ENCODE data around the gene PCDH11X.
"Not testable (repeated sequence)": the region's sequence is repeated elsewhere in the genome, so short reads cannot be mapped to it uniquely, and the experiment has no call there.

Gene PCDH11X, protein sequence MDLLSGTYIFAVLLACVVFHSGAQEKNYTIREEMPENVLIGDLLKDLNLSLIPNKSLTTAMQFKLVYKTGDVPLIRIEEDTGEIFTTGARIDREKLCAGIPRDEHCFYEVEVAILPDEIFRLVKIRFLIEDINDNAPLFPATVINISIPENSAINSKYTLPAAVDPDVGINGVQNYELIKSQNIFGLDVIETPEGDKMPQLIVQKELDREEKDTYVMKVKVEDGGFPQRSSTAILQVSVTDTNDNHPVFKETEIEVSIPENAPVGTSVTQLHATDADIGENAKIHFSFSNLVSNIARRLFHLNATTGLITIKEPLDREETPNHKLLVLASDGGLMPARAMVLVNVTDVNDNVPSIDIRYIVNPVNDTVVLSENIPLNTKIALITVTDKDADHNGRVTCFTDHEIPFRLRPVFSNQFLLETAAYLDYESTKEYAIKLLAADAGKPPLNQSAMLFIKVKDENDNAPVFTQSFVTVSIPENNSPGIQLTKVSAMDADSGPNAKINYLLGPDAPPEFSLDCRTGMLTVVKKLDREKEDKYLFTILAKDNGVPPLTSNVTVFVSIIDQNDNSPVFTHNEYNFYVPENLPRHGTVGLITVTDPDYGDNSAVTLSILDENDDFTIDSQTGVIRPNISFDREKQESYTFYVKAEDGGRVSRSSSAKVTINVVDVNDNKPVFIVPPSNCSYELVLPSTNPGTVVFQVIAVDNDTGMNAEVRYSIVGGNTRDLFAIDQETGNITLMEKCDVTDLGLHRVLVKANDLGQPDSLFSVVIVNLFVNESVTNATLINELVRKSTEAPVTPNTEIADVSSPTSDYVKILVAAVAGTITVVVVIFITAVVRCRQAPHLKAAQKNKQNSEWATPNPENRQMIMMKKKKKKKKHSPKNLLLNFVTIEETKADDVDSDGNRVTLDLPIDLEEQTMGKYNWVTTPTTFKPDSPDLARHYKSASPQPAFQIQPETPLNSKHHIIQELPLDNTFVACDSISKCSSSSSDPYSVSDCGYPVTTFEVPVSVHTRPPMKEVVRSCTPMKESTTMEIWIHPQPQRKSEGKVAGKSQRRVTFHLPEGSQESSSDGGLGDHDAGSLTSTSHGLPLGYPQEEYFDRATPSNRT (N-terminal part only)

DNA sequence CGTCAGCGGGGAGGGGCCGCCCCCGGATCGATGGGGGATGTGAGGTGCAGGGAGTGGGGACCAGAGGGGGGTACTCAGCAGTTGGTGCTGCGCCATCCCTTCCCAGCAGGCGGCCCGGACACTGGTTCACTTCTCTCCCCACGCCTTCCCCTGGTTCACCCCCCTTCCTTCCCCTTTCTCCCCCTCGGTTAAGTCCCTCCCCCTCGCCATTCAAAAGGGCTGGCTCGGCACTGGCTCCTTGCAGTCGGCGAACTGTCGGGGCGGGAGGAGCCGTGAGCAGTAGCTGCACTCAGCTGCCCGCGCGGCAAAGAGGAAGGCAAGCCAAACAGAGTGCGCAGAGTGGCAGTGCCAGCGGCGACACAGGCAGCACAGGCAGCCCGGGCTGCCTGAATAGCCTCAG is at the start of gene PCDH11X:
TSS of gene PCDH11X (plus strand) at position 241 of the 400 bp plus-strand sequence. CDS start 56,130 bp downstream, outside the sequence.
- DNase-seq (ENCODE audit: low read depth in 2 of 2) = not testable (repeated sequence)

DNA sequence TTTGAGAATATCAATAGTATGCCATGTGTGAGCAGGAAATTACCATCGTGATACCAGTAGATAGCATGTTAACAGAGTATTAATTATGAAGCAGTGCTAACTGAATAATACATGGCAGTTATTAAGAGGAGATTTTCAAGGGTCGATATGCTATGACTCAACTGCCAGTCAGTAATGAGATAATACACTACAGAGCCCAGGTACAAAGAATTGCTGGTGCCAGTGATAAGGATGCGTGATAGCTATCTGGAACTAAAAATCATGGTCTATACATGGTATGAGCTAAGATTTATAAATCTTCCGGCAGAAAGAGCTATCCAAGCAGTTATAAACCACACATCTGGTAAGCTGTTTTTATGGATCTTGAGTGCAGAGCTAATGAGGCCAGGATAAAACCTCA is 31.7 kb upstream of the PCDH11X start:
- DNase-seq (ENCODE audit: low read depth in 2 of 2) = not testable (repeated sequence)

DNA sequence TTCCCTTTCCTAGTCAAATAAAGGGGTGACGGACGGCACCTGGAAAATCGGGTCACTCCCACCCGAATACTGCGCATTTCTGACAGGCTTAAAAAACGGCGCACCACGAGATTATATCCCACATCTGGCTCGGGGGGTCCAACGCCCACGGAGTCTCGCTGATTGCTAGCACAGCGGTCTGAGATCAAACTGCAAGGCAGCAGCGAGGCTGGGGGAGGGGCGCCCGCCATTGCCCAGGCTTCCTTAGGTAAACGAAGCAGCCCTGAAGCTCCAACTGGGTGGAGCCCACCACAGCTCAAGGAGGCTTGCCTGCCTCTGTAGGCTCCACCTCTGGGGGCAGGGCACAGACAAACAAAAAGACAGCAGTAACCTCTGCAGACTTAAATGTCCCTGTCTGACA is 26.2 kb upstream of the PCDH11X start:
- DNase-seq (ENCODE audit: low read depth in 2 of 2) = not testable (repeated sequence)

DNA sequence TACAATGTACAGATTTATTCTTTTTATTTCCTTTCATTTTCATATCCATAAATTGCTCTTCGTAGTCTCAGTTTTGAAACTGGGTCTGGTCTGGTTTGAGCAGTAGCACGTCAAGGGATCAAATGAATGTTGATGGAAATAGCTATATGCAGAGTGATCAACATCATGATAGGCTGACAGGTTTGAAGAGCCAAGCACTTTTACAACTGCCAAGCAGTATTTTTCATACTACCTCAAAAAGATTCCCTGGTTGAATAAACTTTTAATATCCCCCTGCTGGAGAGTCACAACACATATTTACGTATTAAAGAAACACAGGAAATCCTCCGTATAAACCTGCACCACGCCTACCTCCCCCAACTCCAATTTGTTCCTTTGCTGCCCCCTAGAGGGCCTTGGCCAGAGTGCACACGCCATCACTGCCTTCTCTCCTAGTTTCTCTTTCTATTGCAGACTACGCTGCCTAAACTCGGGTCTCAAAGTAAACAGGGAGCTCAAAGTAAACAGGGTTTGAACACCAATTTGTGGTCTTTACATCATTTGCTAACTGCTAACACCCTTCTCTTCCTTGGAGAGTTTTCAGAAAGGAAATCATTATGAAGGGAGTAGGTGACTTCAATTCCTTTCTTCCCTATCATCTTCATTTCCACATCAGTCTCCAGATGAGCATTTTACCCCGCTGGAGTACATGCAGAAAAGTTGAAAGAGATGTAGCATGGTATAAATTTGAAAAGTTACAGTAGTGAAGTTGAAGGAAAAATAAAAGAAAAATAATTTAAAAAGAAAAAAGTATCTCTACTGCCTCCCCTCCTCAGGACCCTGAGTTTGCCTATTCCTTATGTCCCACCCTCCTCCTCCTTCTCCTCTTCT is 8.3 kb upstream of the PCDH11X start:
- not testable (repeated sequence) for DNase-seq (ENCODE audit: low read depth in 2 of 2)

DNA sequence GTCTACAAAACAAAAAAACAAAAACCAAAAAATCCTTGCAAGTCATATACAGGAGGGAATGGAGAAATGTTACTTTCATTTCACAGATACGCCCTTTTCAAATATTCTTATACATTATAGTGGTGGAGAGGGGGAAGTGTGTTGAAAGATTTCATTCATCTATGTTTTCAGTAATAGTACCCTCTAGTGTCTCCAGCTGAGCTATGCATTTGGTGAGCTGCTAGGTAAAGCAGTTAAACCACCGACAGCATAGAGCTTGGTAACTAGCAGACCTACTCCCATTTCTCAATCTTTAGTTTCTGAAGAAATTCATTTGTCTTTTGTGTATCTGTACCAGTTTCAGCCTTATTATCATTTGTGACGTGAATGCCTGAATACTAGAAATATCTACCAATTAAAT is 5.2 kb upstream of the PCDH11X start:
- not testable (repeated sequence) for DNase-seq (ENCODE audit: low read depth in 2 of 2)

DNA sequence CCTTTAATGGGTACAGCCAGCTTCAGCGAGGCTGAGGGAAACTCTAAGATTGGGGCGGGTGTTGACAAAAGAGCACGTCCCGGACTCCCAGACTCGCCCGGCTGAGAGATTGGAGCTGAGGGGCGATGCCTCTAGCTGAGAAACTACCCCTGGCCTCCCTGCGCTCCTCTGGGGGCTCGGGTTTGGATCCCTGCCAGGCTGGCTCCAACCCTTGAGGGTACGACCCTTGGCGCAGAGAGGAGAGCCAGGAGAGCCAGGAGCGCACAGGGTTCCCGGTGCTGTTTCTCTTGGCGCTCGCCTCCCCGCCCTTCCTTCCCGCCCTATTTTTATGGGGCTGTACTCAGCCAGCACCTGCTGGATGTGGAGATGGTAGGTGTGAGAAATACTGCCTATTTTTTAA is 833 bp downstream of the PCDH11X start:
- DNase-seq (ENCODE audit: low read depth in 2 of 2) = not testable (repeated sequence)

DNA sequence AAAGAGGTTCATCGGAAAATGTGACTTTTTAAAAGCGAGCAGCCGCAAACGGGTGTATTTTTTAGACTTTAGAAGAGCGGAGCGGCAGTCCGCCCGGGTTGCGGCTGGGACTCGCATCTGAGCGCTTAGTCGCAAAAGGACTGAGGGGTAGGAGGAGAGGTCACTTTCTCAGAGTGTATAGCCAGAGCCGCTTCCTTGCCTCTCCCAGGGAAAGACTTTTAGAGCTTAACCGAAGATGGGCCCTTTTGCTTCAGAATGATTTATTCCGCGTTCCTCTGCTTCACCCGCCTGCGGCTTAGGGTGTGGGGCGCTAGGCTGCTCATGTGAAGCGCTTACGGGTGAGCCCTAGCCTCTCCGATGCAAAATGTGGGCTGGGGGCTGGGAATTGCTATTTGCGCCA is 1.5 kb downstream of the PCDH11X start:
- not testable (repeated sequence) for DNase-seq (ENCODE audit: low read depth in 2 of 2)

DNA sequence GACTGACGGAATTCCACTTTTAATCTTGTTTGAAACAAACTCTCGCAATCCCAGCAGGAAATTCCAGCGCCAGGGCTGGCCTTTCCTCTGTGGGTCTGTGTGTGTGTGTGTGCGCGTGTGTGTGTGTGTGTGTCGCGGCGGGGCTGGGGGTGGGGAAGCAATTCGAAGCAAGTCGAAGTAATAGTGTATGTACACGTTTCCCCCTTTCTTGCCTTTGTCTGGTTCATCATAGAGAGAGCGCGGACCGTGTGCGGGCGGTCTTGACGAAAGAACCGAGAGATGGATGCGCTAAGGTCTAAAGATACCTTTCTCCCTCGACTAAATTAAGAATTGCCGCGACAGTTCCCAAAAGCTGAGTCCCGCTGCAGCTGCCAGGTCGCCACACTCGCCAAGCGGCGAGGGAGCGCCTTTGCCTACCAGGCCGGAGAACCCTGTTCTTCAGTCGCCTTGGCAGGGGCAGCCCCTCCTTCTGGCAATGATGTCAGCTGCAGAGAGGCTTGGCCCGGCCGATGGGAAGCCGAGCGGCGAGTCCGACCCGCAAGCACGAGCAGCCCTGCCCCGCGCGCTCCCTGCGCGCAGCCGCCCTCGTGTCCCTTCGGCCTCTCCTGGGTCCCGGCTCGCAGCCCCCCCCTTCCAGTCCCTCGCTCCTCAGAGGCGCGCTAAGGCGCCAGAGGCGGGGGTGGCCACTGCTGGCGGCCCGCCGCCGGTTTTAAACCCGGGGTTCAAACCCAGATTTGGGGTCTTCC is 2.6 kb downstream of the PCDH11X start:
- not testable (repeated sequence) for DNase-seq (ENCODE audit: low read depth in 2 of 2)

DNA sequence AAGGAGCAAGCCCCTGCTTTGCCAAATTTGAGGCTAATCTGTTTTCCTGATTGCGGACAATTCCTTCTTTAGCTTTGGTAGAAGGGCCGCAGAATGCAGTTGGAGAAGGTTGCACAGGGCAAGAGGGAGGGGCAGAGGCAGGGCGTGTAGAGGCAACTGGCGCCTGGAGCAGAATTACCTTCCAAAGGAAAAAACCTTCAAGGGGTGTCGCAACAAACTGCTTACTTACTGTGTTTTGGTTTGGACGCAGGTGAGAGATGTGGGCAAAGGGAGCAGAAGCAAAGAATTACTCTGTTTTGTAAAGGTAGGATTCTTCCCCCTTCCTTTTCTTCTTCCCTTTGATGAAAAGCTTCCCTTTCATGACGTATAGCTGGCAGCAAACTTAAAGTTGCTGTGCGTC is 3.6 kb downstream of the PCDH11X start:
- not testable (repeated sequence) for DNase-seq (ENCODE audit: low read depth in 2 of 2)

DNA sequence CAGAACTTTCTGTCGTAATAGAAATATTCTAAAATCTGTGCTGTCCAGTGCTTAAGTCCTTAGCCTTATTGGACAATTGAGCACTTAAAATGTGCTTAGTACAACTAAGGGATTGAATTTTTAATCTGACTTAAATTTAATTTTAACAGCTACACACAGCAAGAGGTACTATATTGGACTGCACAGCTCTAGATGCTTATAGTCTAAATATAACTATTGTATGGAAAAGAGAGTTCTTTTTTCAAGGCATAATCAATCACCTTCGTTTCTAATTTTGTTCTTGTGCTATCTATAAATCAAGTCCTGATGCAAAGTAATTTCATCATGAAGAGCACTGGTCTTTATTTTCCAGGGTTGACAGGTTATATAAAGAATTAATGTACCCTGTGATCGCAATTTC is 38.4 kb downstream of the PCDH11X start:
- DNase-seq (ENCODE audit: low read depth in 2 of 2) = not testable (repeated sequence)

DNA sequence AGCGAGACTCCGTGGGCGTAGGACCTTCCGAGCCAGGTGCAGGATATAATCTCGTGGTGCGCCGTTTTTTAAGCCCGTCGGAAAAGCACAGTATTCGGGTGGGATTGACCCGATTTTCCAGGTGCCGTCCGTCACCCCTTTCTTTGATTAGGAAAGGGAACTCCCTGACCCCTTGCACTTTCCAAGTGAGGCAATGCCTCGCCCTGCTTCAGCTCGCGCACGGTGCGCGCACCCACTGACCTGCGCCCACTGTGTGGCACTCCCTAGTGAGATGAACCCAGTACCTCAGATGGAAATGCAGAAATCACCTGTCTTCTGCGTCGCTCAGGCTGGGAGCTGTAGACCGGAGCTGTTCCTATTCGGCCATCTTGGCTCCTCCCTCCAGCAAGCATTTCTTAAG is 46.1 kb downstream of the PCDH11X start:
- DNase-seq (ENCODE audit: low read depth in 2 of 2) = not testable (repeated sequence)
